Measurements from ENCODE around the gene MAP3K10.

MAP3K10 gene

GRCh38 chr19:40233811-40234389 is 42.7 kb downstream of the MAP3K10 start:
- no peak for DNase-seq (ENCODE audit: low read depth)

GRCh38 chr19:40234429-40235237 is 43.4 kb downstream of the MAP3K10 start:
- no peak for DNase-seq (ENCODE audit: low read depth)

GRCh38 chr19:40235238-40236025 is 44.2 kb downstream of the MAP3K10 start:
- no peak for DNase-seq (ENCODE audit: low read depth)

GRCh38 chr19:40236026-40236355 is 44.8 kb downstream of the MAP3K10 start:
- DNase-seq (ENCODE audit: low read depth) = no peak

GRCh38 chr19:40236366-40236765 is 45.1 kb downstream of the MAP3K10 start:
- no peak for DNase-seq (ENCODE audit: low read depth)

- no peak for DNase-seq (ENCODE audit: low read depth)
These were observed 46.6 kb downstream of the MAP3K10 start for GRCh38 chr19:40237791-40238190.

- no peak for DNase-seq (ENCODE audit: low read depth)
These were observed 47.5 kb downstream of the MAP3K10 start for GRCh38 chr19:40238775-40239174.

- DNase-seq (ENCODE audit: low read depth) = no peak
These were observed 48.4 kb downstream of the MAP3K10 start for GRCh38 chr19:40239415-40240226.

GRCh38 chr19:40240332-40240731 is 49.1 kb downstream of the MAP3K10 start:
- DNase-seq (ENCODE audit: low read depth) = no peak

GRCh38 chr19:40241125-40241808 is 50.0 kb downstream of the MAP3K10 start:
- no peak for DNase-seq (ENCODE audit: low read depth)

- no peak for DNase-seq (ENCODE audit: low read depth)
These were observed 50.7 kb downstream of the MAP3K10 start for GRCh38 chr19:40241809-40242384.

- DNase-seq (ENCODE audit: low read depth) = no peak
These were observed 51.3 kb downstream of the MAP3K10 start for GRCh38 chr19:40242480-40242879.

- no peak for DNase-seq (ENCODE audit: low read depth)
These were observed 52.0 kb downstream of the MAP3K10 start for GRCh38 chr19:40243181-40243580.

GRCh38 chr19:40244579-40245317 is 53.5 kb downstream of the MAP3K10 start:
- no peak for DNase-seq (ENCODE audit: low read depth)

- no peak for DNase-seq (ENCODE audit: low read depth)
These were observed 54.4 kb downstream of the MAP3K10 start for GRCh38 chr19:40245506-40246128.

GRCh38 chr19:40246292-40247073 is 55.3 kb downstream of the MAP3K10 start:
- no peak for DNase-seq (ENCODE audit: low read depth)

- DNase-seq (ENCODE audit: low read depth) = no peak
These were observed 56.0 kb downstream of the MAP3K10 start for GRCh38 chr19:40247178-40247577.

- DNase-seq (ENCODE audit: low read depth) = no peak
These were observed 56.6 kb downstream of the MAP3K10 start for GRCh38 chr19:40247735-40248262.

GRCh38 chr19:40249201-40249600 is 58.0 kb downstream of the MAP3K10 start:
- no peak for DNase-seq (ENCODE audit: low read depth)

Data from activated T-cell treated with anti-CD3 and anti-CD28 coated beads for 24 hours (primary cell).